ENCODE measurements around the gene GPR157.

- TF ChIP-seq FOXP2 (optimal IDR thresholded peaks at IDR 0.05; ENCODE audit: borderline replicate concordance, extremely low read depth, extremely low read length, insufficient read depth) (no peak), REST (IDR thresholded peaks at IDR 0.05; ENCODE audit: insufficient read depth in 1 of 2, low read depth in 2 of 2, low read length in 2 of 2) (no peak)
Measured at GRCh38 chr1:9164532-9164900, 35.6 kb upstream of the GPR157 start.

Data from PFSK-1 (cell line).